ENCODE results near the gene PPM1E. TPM values are rescaled to one million over a fixed set of nuclear protein-coding genes. Genes with fewer than 3 reads are reported as not detected.

The PPM1E gene
- total RNA-seq, 1 donor from 2014 or later, result 1.7 TPM

- DNase-seq (ENCODE audit: extremely low spot score, unreplicated experiment), result no peak
- TF ChIP-seq CTCF (IDR thresholded peaks at IDR 0.05), result no peak
- Mint-ChIP-seq H3K9me3 (ENCODE audit: unreplicated experiment) (peaks cover 11% of the 10 kb centered on the region), H3K27ac (ENCODE audit: unreplicated experiment) (no peak overlapping the region), H3K27me3 (ENCODE audit: unreplicated experiment) (no peaks in the 10 kb centered on the region), H3K36me3 (ENCODE audit: unreplicated experiment) (no peaks in the 10 kb centered on the region), H3K4me3 (ENCODE audit: unreplicated experiment) (no peak overlapping the region), H3K4me1 (ENCODE audit: unreplicated experiment) (no peaks in the 10 kb centered on the region)
Measured at GRCh38 chr17:58913552-58913951, 157.9 kb downstream of the PPM1E start.

- DNase-seq (ENCODE audit: extremely low spot score, unreplicated experiment), result no peak
- Mint-ChIP-seq H3K36me3 (ENCODE audit: unreplicated experiment) (no peaks in the 10 kb centered on the region), H3K27ac (ENCODE audit: unreplicated experiment) (no peak overlapping the region), H3K4me3 (ENCODE audit: unreplicated experiment) (no peak overlapping the region), H3K9me3 (ENCODE audit: unreplicated experiment) (peaks cover 11% of the 10 kb centered on the region), H3K27me3 (ENCODE audit: unreplicated experiment) (no peaks in the 10 kb centered on the region), H3K4me1 (ENCODE audit: unreplicated experiment) (no peaks in the 10 kb centered on the region)
- no peak for TF ChIP-seq CTCF (IDR thresholded peaks at IDR 0.05)
Measured at GRCh38 chr17:58913971-58914769, 158.5 kb downstream of the PPM1E start.

- TF ChIP-seq CTCF (IDR thresholded peaks at IDR 0.05), result no peak
- Mint-ChIP-seq H3K9me3 (ENCODE audit: unreplicated experiment) (peaks cover 1% of the 10 kb centered on the region), H3K36me3 (ENCODE audit: unreplicated experiment) (no peaks in the 10 kb centered on the region), H3K27ac (ENCODE audit: unreplicated experiment) (no peak overlapping the region), H3K4me3 (ENCODE audit: unreplicated experiment) (no peak overlapping the region), H3K27me3 (ENCODE audit: unreplicated experiment) (peaks cover 3% of the 10 kb centered on the region), H3K4me1 (ENCODE audit: unreplicated experiment) (no peaks in the 10 kb centered on the region)
- DNase-seq (ENCODE audit: extremely low spot score, unreplicated experiment), result no peak
Measured at GRCh38 chr17:58917228-58917627, 161.6 kb downstream of the PPM1E start.

- no peak for TF ChIP-seq CTCF (IDR thresholded peaks at IDR 0.05)
- no peak overlapping the region for H3K27ac Mint-ChIP-seq (ENCODE audit: unreplicated experiment)
- no peak overlapping the region for H3K4me3 Mint-ChIP-seq (ENCODE audit: unreplicated experiment)
- no peaks in the 10 kb centered on the region for H3K36me3 Mint-ChIP-seq (ENCODE audit: unreplicated experiment)
- H3K9me3 Mint-ChIP-seq (ENCODE audit: unreplicated experiment), result no peaks in the 10 kb centered on the region
- peaks cover 3% of the 10 kb centered on the region for H3K27me3 Mint-ChIP-seq (ENCODE audit: unreplicated experiment)
- H3K4me1 Mint-ChIP-seq (ENCODE audit: unreplicated experiment), result no peaks in the 10 kb centered on the region
- no peak for DNase-seq (ENCODE audit: extremely low spot score, unreplicated experiment)
Measured at GRCh38 chr17:58918072-58918471, 162.4 kb downstream of the PPM1E start.

- H3K4me1 Mint-ChIP-seq (ENCODE audit: unreplicated experiment), result no peaks in the 10 kb centered on the region
- H3K27ac Mint-ChIP-seq (ENCODE audit: unreplicated experiment), result no peak overlapping the region
- no peak overlapping the region for H3K4me3 Mint-ChIP-seq (ENCODE audit: unreplicated experiment)
- TF ChIP-seq CTCF (IDR thresholded peaks at IDR 0.05), result no peak
- no peaks in the 10 kb centered on the region for H3K9me3 Mint-ChIP-seq (ENCODE audit: unreplicated experiment)
- no peaks in the 10 kb centered on the region for H3K36me3 Mint-ChIP-seq (ENCODE audit: unreplicated experiment)
- DNase-seq (ENCODE audit: extremely low spot score, unreplicated experiment), result no peak
- H3K27me3 Mint-ChIP-seq (ENCODE audit: unreplicated experiment), result peaks cover 3% of the 10 kb centered on the region
Measured at GRCh38 chr17:58918884-58919283, 163.2 kb downstream of the PPM1E start.

All from osteocyte (in vitro differentiated cells).